Mucosa of rectum (tissue), 2 donors: ENCODE data around the gene ANOS1.
"Not testable (repeated sequence)": the region's sequence is repeated elsewhere in the genome, so short reads cannot be mapped to it uniquely, and the experiment has no call there.

Experiments used
- H3K27ac ChIP-seq, 2 donors: one replicate each; pipeline ENCODE4 v1.7.0; 2013; ENCODE audit warnings: inconsistent platforms in 2 of 2, low read depth in 2 of 2, low read length in 2 of 2
- H3K27me3 ChIP-seq, 2 donors: one replicate each; pipeline ENCODE4 v1.7.0; 2013; ENCODE audit warnings: low read length in 2 of 2; ENCODE audit not compliant: control insufficient read depth in 2 of 2, insufficient read depth in 2 of 2
- H3K36me3 ChIP-seq, 2 donors: one replicate each; pipeline ENCODE4 v1.7.0; 2013; ENCODE audit warnings: low read length in 2 of 2; ENCODE audit not compliant: control insufficient read depth in 2 of 2, insufficient read depth in 2 of 2
- H3K4me1 ChIP-seq, 2 donors: one replicate each; pipeline ENCODE4 v1.7.0; 2013; ENCODE audit warnings: low read length in 2 of 2, mild to moderate bottlenecking in 1 of 2; ENCODE audit not compliant: control insufficient read depth in 2 of 2, insufficient read depth in 2 of 2
- H3K4me3 ChIP-seq, 2 donors: one replicate each; pipeline ENCODE4 v1.7.0; 2013; ENCODE audit warnings: low read length in 2 of 2
- H3K9ac ChIP-seq, 2 donors: one replicate each; pipeline ENCODE4 v1.7.0; 2013; ENCODE audit warnings: low read length in 2 of 2, low read depth in 1 of 2, mild to moderate bottlenecking in 1 of 2
- H3K9me3 ChIP-seq, 2 donors: one replicate each; pipeline ENCODE4 v1.7.0; 2013; ENCODE audit warnings: low read length in 2 of 2; ENCODE audit not compliant: control insufficient read depth in 2 of 2
- donor health status: healthy.
- donor health status: Normal muscosa, but diverticular disease.

ANOS1 gene

GRCh38 chrX:8576821-8577220 lies 155.1 kb downstream of the ANOS1 start:
- Histone ChIP-seq H3K36me3 (no peaks in the 10 kb centered on the region), H3K27me3 (no peaks in the 10 kb centered on the region), H3K9ac (no peak overlapping the region), H3K27ac (no peak overlapping the region), H3K4me1 (no peaks in the 10 kb centered on the region), H3K9me3 (no peaks in the 10 kb centered on the region), H3K4me3 (no peak overlapping the region)

GRCh38 chrX:8565729-8566128 lies 166.2 kb downstream of the ANOS1 start:
- no peaks in the 10 kb centered on the region for H3K4me1 ChIP-seq
- H3K27me3 ChIP-seq, result no peaks in the 10 kb centered on the region
- H3K36me3 ChIP-seq, result no peaks in the 10 kb centered on the region
- H3K27ac ChIP-seq, result no peak overlapping the region
- no peak overlapping the region for H3K9ac ChIP-seq
- no peak overlapping the region for H3K4me3 ChIP-seq
- no peaks in the 10 kb centered on the region for H3K9me3 ChIP-seq

- Histone ChIP-seq H3K9me3 (no peaks in the 10 kb centered on the region), H3K4me3 (no peak overlapping the region), H3K36me3 (no peaks in the 10 kb centered on the region), H3K4me1 (no peaks in the 10 kb centered on the region), H3K9ac (no peak overlapping the region), H3K27ac (no peak overlapping the region), H3K27me3 (no peaks in the 10 kb centered on the region)
Measured at GRCh38 chrX:8548446-8548845, 183.5 kb downstream of the ANOS1 start.

GRCh38 chrX:8546715-8547114 lies 185.2 kb downstream of the ANOS1 start:
- Histone ChIP-seq H3K9me3 (no peaks in the 10 kb centered on the region), H3K4me3 (no peak overlapping the region), H3K27me3 (no peaks in the 10 kb centered on the region), H3K36me3 (no peaks in the 10 kb centered on the region), H3K9ac (no peak overlapping the region), H3K27ac (no peak overlapping the region), H3K4me1 (no peaks in the 10 kb centered on the region)

- H3K36me3 ChIP-seq, result no peaks in the 10 kb centered on the region
- H3K27me3 ChIP-seq, result no peaks in the 10 kb centered on the region
- no peak overlapping the region for H3K27ac ChIP-seq
- no peak overlapping the region for H3K4me3 ChIP-seq
- H3K9me3 ChIP-seq, result no peaks in the 10 kb centered on the region
- no peaks in the 10 kb centered on the region for H3K4me1 ChIP-seq
- no peak overlapping the region for H3K9ac ChIP-seq
Measured at GRCh38 chrX:8520791-8521190, 211.1 kb downstream of the ANOS1 start.

- H3K4me1 ChIP-seq, result no peaks in the 10 kb centered on the region
- H3K4me3 ChIP-seq, result no peak overlapping the region
- H3K36me3 ChIP-seq, result no peaks in the 10 kb centered on the region
- no peak overlapping the region for H3K9ac ChIP-seq
- no peak overlapping the region for H3K27ac ChIP-seq
- H3K27me3 ChIP-seq, result no peaks in the 10 kb centered on the region
- no peaks in the 10 kb centered on the region for H3K9me3 ChIP-seq
Measured at GRCh38 chrX:8520178-8520577, 211.8 kb downstream of the ANOS1 start.

- Histone ChIP-seq H3K9ac (no peak overlapping the region), H3K4me1 (no peaks in the 10 kb centered on the region), H3K4me3 (no peak overlapping the region), H3K36me3 (no peaks in the 10 kb centered on the region), H3K27ac (no peak overlapping the region), H3K9me3 (no peaks in the 10 kb centered on the region), H3K27me3 (no peaks in the 10 kb centered on the region)
Measured at GRCh38 chrX:8504451-8504850, 227.5 kb downstream of the ANOS1 start.

GRCh38 chrX:8502101-8502500 lies 229.8 kb downstream of the ANOS1 start:
- H3K9ac ChIP-seq, H3K4me3 ChIP-seq, H3K27me3 ChIP-seq, H3K4me1 ChIP-seq, H3K36me3 ChIP-seq, H3K9me3 ChIP-seq, H3K27ac ChIP-seq: not testable (repeated sequence)

GRCh38 chrX:8500203-8500602 lies 231.7 kb downstream of the ANOS1 start:
- Histone ChIP-seq H3K27ac (no peak overlapping the region), H3K9me3 (no peaks in the 10 kb centered on the region), H3K4me3 (no peak overlapping the region), H3K4me1 (no peaks in the 10 kb centered on the region), H3K9ac (no peak overlapping the region), H3K36me3 (no peaks in the 10 kb centered on the region), H3K27me3 (no peaks in the 10 kb centered on the region)

GRCh38 chrX:8495036-8495435 lies 236.9 kb downstream of the ANOS1 start:
- H3K4me3 ChIP-seq, H3K9me3 ChIP-seq, H3K4me1 ChIP-seq, H3K27ac ChIP-seq, H3K27me3 ChIP-seq, H3K9ac ChIP-seq, H3K36me3 ChIP-seq: not testable (repeated sequence)

GRCh38 chrX:8484360-8484949 lies 247.5 kb downstream of the ANOS1 start:
- Histone ChIP-seq H3K36me3 (no peaks in the 10 kb centered on the region), H3K27me3 (no peaks in the 10 kb centered on the region), H3K27ac (no peak overlapping the region), H3K9ac (no peak overlapping the region), H3K4me1 (no peaks in the 10 kb centered on the region), H3K4me3 (no peak overlapping the region), H3K9me3 (no peaks in the 10 kb centered on the region)
